Measurements from ENCODE around the gene RUNX1.

RUNX1 gene

GRCh38 chr21:34843562-34843961 lies 205.5 kb downstream of the RUNX1 start:
- no peak for TF ChIP-seq CSRNP3 (CRISPR knock-in tag; IDR thresholded peaks at IDR 0.05)
- TF ChIP-seq ZNF565 (CRISPR knock-in tag; conservative IDR thresholded peaks at IDR 0.05; ENCODE audit: low read depth): no peak
- TF ChIP-seq GLIS3 (CRISPR knock-in tag; IDR thresholded peaks at IDR 0.05): no peak
- TF ChIP-seq ISL1 (CRISPR knock-in tag; IDR thresholded peaks at IDR 0.05): no peak
- TF ChIP-seq ZNF70 (CRISPR knock-in tag; IDR thresholded peaks at IDR 0.05): no peak
- TF ChIP-seq SNAI2 (CRISPR knock-in tag; IDR thresholded peaks at IDR 0.05): no peak
- no peak for TF ChIP-seq ARNTL (CRISPR knock-in tag; IDR thresholded peaks at IDR 0.05; ENCODE audit: borderline replicate concordance, low read depth)
- TF ChIP-seq CREB5 (CRISPR knock-in tag; IDR thresholded peaks at IDR 0.05; ENCODE audit: low read depth): no peak
- no peak for TF ChIP-seq ZFP30 (CRISPR knock-in tag; IDR thresholded peaks at IDR 0.05)
- TF ChIP-seq TCF4 (CRISPR knock-in tag; IDR thresholded peaks at IDR 0.05; ENCODE audit: borderline replicate concordance): no peak
- no peak for TF ChIP-seq PPARA (CRISPR knock-in tag; IDR thresholded peaks at IDR 0.05; ENCODE audit: borderline replicate concordance)
- no peak for TF ChIP-seq CSDC2 (CRISPR knock-in tag; IDR thresholded peaks at IDR 0.05)
- TF ChIP-seq OSR1 (CRISPR knock-in tag; IDR thresholded peaks at IDR 0.05): no peak
- ATAC-seq: no peak

GRCh38 chr21:34841154-34841553 lies 207.9 kb downstream of the RUNX1 start:
- ATAC-seq: no peak
- TF ChIP-seq CSDC2 (CRISPR knock-in tag; IDR thresholded peaks at IDR 0.05) (no peak), RARB (CRISPR knock-in tag; IDR thresholded peaks at IDR 0.05) (no peak), ZNF70 (CRISPR knock-in tag; IDR thresholded peaks at IDR 0.05) (no peak)

GRCh38 chr21:34840693-34841092 lies 208.4 kb downstream of the RUNX1 start:
- TF ChIP-seq OSR1 (CRISPR knock-in tag; IDR thresholded peaks at IDR 0.05): no peak
- no peak for TF ChIP-seq TOX (CRISPR knock-in tag; IDR thresholded peaks at IDR 0.05; ENCODE audit: borderline replicate concordance)
- TF ChIP-seq ZC3H10 (CRISPR knock-in tag; IDR thresholded peaks at IDR 0.05): no peak
- TF ChIP-seq POU6F1 (CRISPR knock-in tag; IDR thresholded peaks at IDR 0.05; ENCODE audit: borderline replicate concordance, low read depth): no peak
- TF ChIP-seq BACH2 (CRISPR knock-in tag; IDR thresholded peaks at IDR 0.05; ENCODE audit: borderline replicate concordance): no peak
- TF ChIP-seq CREB5 (CRISPR knock-in tag; IDR thresholded peaks at IDR 0.05; ENCODE audit: low read depth): no peak
- no peak for TF ChIP-seq ZNF70 (CRISPR knock-in tag; IDR thresholded peaks at IDR 0.05)
- no peak for TF ChIP-seq PATZ1 (CRISPR knock-in tag; IDR thresholded peaks at IDR 0.05; ENCODE audit: borderline replicate concordance)
- TF ChIP-seq ZFP3 (CRISPR knock-in tag; IDR thresholded peaks at IDR 0.05): no peak
- TF ChIP-seq TCF4 (CRISPR knock-in tag; IDR thresholded peaks at IDR 0.05; ENCODE audit: borderline replicate concordance): no peak
- no peak for ATAC-seq

GRCh38 chr21:34838956-34839820 lies 209.9 kb downstream of the RUNX1 start:
- no peak for ATAC-seq
- no peak for TF ChIP-seq TOX (CRISPR knock-in tag; IDR thresholded peaks at IDR 0.05; ENCODE audit: borderline replicate concordance)
- TF ChIP-seq TSHZ2 (CRISPR knock-in tag; IDR thresholded peaks at IDR 0.05): no peak
- TF ChIP-seq CREB5 (CRISPR knock-in tag; IDR thresholded peaks at IDR 0.05; ENCODE audit: low read depth): no peak
- no peak for TF ChIP-seq ESRRG (CRISPR knock-in tag; IDR thresholded peaks at IDR 0.05)
- TF ChIP-seq ZC3H10 (CRISPR knock-in tag; IDR thresholded peaks at IDR 0.05): no peak
- no peak for TF ChIP-seq CSRNP3 (CRISPR knock-in tag; IDR thresholded peaks at IDR 0.05)

Data from SK-N-SH treated with all-trans-retinoic acid at 6 μM for 48 hours (cell line).